CD8-positive, alpha-beta memory T cell (primary cell): ENCODE measurements around the gene CACNB3. TPM values are rescaled to one million over a fixed set of nuclear protein-coding genes. Genes with fewer than 3 reads are reported as not detected.

Source experiments
- CTCF ChIA-PET: fragments of 350-600 bp; sonication (Branson Sonifier 250); formaldehyde crosslinking; loops from one replicate; lab custom pipeline; 2021; ENCODE audit warnings: antibody characterized with exemption; lab: Charles Lee
- POLR2A ChIA-PET: fragments of 350-600 bp; sonication (Branson Sonifier 250); formaldehyde crosslinking; loops from one replicate; lab custom pipeline; 2021; ENCODE audit warnings: antibody characterized with exemption; lab: Charles Lee
- DNase-seq, 5 donors: peaks; one replicate each; pipeline versions ENCODE4 v3.0.0 to v3.0.0-alpha.2; 2020 to 2022; ENCODE audit warnings: mixed read lengths in 1 of 5
- H3K27ac ChIP-seq: one replicate; pipeline ENCODE4 v1.7.0; 2013; ENCODE audit warnings: low read depth, mild to moderate bottlenecking, low read length, moderate library complexity
- H3K27me3 ChIP-seq: 2 replicates; pipeline ENCODE4 v1.7.0; 2013; ENCODE audit warnings: low read length, mild to moderate bottlenecking; ENCODE audit not compliant: insufficient read depth, poor library complexity, severe bottlenecking
- H3K36me3 ChIP-seq: 2 replicates; pipeline ENCODE4 v1.7.0; 2013; ENCODE audit warnings: mild to moderate bottlenecking, low read length, moderate library complexity; ENCODE audit not compliant: insufficient read depth
- H3K4me1 ChIP-seq: 2 replicates; pipeline ENCODE4 v1.7.0; 2013; ENCODE audit warnings: mild to moderate bottlenecking, low read length, moderate library complexity; ENCODE audit not compliant: insufficient read depth
- H3K4me3 ChIP-seq: 2 replicates; pipeline ENCODE4 v1.7.0; 2013; ENCODE audit warnings: mild to moderate bottlenecking, low read length
- H3K9me3 ChIP-seq: 2 replicates; pipeline ENCODE4 v1.7.0; 2013; ENCODE audit warnings: mild to moderate bottlenecking, low read length
- H3K27ac Mint-ChIP-seq, 8 donors: one replicate each; pipeline ENCODE4 v1.8.0; 2020 to 2021; ENCODE audit warnings: mixed read lengths in 8 of 8, mild to moderate bottlenecking in 6 of 8, inconsistent platforms in 3 of 8, moderate library complexity in 3 of 8
- H3K27me3 Mint-ChIP-seq, 2 donors: one replicate each; pipeline ENCODE4 v1.8.0; 2020 to 2021; ENCODE audit warnings: mixed read lengths in 2 of 2, mild to moderate bottlenecking in 1 of 2, moderate library complexity in 1 of 2
- H3K36me3 Mint-ChIP-seq, 3 donors: one replicate each; pipeline ENCODE4 v1.8.0; 2020 to 2021; ENCODE audit warnings: mixed read lengths in 3 of 3, inconsistent platforms in 1 of 3, mild to moderate bottlenecking in 1 of 3
- H3K4me1 Mint-ChIP-seq, 3 donors: one replicate each; pipeline ENCODE4 v1.8.0; 2020 to 2021; ENCODE audit warnings: mixed read lengths in 3 of 3, inconsistent platforms in 1 of 3, mild to moderate bottlenecking in 1 of 3
- H3K4me3 Mint-ChIP-seq, 7 donors: one replicate each; pipeline ENCODE4 v1.8.0; 2020 to 2021; ENCODE audit warnings: mixed read lengths in 7 of 7, mild to moderate bottlenecking in 6 of 7, moderate library complexity in 4 of 7, inconsistent platforms in 2 of 7
- H3K9me3 Mint-ChIP-seq, 5 donors: one replicate each; pipeline ENCODE4 v1.8.0; 2020 to 2022; ENCODE audit warnings: mixed read lengths in 5 of 5, mild to moderate bottlenecking in 3 of 5, moderate library complexity in 2 of 5, inconsistent platforms in 1 of 5
- polyA plus RNA-seq: library from polyadenylated mRNA; unstranded; fragments of 300-500 nt; fragmentation: Illumina TruSeq; gene quantifications from one replicate; pipeline ENCODE4 v1.2.3, GENCODE V29; 2021
- total RNA-seq, 2 experiments: library from RNA; stranded (reverse); gene quantifications; one replicate each; pipeline ENCODE4 v1.2.3, GENCODE V29; 2021

The CACNB3 gene
- total and polyA plus RNA-seq, 3 experiments from 2014 or later: 3.2 to 6.6 (median 6.3) TPM

DNA sequence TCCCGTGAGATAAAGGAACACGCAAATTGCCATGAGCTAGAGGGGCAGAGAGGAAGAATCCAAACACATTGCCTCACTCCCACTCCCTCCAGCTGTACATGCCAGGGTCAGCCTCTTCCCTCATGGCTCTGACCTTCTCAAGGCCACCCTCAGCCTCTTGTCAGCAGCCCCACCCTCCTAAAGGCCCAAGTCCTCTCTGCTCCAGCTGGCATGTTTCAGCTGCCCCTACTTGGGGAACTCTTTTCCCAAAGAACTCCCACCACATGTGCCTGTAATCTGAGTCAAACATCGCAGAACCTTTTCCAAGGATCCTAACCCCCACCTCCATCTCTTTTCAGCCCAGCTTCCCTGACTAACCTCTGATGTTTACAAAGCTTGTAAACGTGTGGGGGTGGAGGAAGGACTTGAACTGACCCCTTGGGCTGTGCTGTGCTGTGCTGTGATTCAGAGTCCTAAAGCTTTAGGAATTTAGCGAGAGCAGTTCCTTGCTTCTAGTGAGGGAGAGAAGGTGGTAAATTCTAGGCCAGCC, 7.3 kb upstream of the CACNB3 start:
- peaks cover 0 to 2% (median 0%) of the 10 kb centered on the region in 3 donors for H3K36me3 Mint-ChIP-seq
- no peaks in the 10 kb centered on the region for H3K36me3 ChIP-seq
- H3K4me3 ChIP-seq: no peak overlapping the region
- DNase-seq: no peak
- peak overlapping the region in 1 of 7 donors; percentile 31 for H3K4me3 Mint-ChIP-seq
- ChIA-PET CTCF (interaction anchor here (0.8 to 1.1 kb wide), 3 partner anchors 9 to 177 kb away, joined by 3 read pairs; no protein-coding TSS in a partner anchor), POLR2A (no interaction called here)
- H3K27me3 Mint-ChIP-seq: no peaks in the 10 kb centered on the region
- no peaks in the 10 kb centered on the region for H3K27me3 ChIP-seq
- peak overlapping the region in 3 of 8 donors; percentile 19 to 70 (median 28) for H3K27ac Mint-ChIP-seq
- H3K4me1 ChIP-seq: peaks cover 12% of the 10 kb centered on the region
- no peaks in the 10 kb centered on the region for H3K9me3 Mint-ChIP-seq
- no peaks in the 10 kb centered on the region for H3K9me3 ChIP-seq
- no peak overlapping the region for H3K27ac ChIP-seq
- peaks cover 12 to 17% (median 14%) of the 10 kb centered on the region in 3 donors for H3K4me1 Mint-ChIP-seq

DNA sequence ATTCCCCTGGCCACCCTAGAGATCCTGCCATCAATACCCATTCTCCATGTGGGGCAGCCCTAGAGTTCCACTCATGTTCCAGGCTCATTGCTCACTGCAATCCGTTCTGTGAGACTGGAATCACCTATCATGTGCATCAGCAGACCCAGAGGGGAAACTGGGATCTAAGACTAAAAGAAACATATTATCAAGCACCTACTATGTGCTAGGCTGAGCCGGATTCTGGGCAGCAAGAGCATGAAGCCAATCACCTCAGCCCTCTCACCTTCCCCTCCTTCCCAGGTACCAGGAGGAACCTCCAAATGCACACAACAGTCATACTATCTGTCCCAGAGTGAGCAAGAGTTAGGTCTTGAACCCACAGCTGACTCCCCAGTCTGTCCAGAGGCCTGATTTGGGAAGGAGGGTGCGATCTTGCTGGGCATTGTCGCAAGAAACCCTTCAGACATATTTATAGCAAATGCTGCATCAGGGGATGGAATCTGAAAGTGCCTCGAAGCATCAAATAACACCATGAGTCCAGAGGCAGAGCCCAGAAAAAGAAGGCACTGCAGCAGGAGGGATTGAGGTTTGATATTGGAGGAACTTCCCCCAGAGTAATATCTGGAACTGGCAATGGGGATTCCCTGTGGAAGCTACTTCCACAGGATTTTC, 6.7 kb upstream of the CACNB3 start:
- Histone ChIP-seq H3K27ac (no peak overlapping the region), H3K4me1 (peaks cover 14% of the 10 kb centered on the region), H3K4me3 (no peak overlapping the region), H3K27me3 (no peaks in the 10 kb centered on the region), H3K36me3 (no peaks in the 10 kb centered on the region), H3K9me3 (no peaks in the 10 kb centered on the region)
- Mint-ChIP-seq H3K4me3 (peak overlapping the region in 3 of 7 donors; percentile 9 to 84 (median 22)), H3K27me3 (peaks cover 0 to 2% of the 10 kb centered on the region in 2 donors), H3K27ac (peak overlapping the region in 5 of 8 donors; percentile 19 to 76 (median 51)), H3K4me1 (peaks cover 18 to 23% (median 20%) of the 10 kb centered on the region in 3 donors), H3K9me3 (no peaks in the 10 kb centered on the region), H3K36me3 (peaks cover 0 to 2% (median 0%) of the 10 kb centered on the region in 3 donors)
- ChIA-PET CTCF (interaction anchor here (0.8 to 1.1 kb wide), 2 partner anchors 41 to 176 kb away, joined by 3 read pairs; no protein-coding TSS in a partner anchor), POLR2A (no interaction called here)
- DNase-seq: no peak

DNA sequence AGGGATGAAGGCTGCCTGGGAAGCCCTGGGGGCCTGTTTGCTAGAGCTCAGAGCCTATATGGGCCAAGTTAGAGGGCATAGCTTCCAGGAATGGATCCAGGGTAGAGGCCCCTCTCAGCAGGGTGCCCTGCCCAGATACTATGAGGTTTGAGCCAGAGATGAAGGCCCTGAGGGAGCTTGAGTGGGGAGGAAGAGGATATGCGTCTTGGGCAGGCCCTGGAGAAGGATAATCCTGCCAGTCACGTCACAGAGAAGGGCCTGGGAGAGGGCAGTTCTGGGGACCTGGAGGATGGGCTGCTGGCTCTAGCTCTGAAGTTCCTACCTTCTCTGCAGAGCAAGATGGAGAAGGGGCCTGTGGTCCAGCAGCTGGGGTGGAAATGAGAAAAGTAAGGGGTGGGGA, 5.9 kb upstream of the CACNB3 start:
- Histone ChIP-seq H3K27me3 (no peaks in the 10 kb centered on the region), H3K36me3 (no peaks in the 10 kb centered on the region), H3K27ac (no peak overlapping the region), H3K9me3 (no peaks in the 10 kb centered on the region), H3K4me3 (no peak overlapping the region), H3K4me1 (peaks cover 16% of the 10 kb centered on the region)
- ChIA-PET POLR2A (no interaction called here), CTCF (interaction anchor here (0.9 to 1.1 kb wide), 2 partner anchors 17 to 59 kb away, joined by 3 read pairs; no protein-coding TSS in a partner anchor)
- no peak for DNase-seq
- no peaks in the 10 kb centered on the region for H3K9me3 Mint-ChIP-seq
- peak overlapping the region in 6 of 7 donors; percentile 24 to 86 (median 58) for H3K4me3 Mint-ChIP-seq
- peaks cover 0 to 5% of the 10 kb centered on the region in 2 donors for H3K27me3 Mint-ChIP-seq
- peaks cover 23 to 29% (median 28%) of the 10 kb centered on the region in 3 donors for H3K4me1 Mint-ChIP-seq
- H3K36me3 Mint-ChIP-seq: peaks cover 0 to 2% (median 0%) of the 10 kb centered on the region in 3 donors
- H3K27ac Mint-ChIP-seq: peak overlapping the region in 4 of 8 donors; percentile 5 to 73 (median 35)

DNA sequence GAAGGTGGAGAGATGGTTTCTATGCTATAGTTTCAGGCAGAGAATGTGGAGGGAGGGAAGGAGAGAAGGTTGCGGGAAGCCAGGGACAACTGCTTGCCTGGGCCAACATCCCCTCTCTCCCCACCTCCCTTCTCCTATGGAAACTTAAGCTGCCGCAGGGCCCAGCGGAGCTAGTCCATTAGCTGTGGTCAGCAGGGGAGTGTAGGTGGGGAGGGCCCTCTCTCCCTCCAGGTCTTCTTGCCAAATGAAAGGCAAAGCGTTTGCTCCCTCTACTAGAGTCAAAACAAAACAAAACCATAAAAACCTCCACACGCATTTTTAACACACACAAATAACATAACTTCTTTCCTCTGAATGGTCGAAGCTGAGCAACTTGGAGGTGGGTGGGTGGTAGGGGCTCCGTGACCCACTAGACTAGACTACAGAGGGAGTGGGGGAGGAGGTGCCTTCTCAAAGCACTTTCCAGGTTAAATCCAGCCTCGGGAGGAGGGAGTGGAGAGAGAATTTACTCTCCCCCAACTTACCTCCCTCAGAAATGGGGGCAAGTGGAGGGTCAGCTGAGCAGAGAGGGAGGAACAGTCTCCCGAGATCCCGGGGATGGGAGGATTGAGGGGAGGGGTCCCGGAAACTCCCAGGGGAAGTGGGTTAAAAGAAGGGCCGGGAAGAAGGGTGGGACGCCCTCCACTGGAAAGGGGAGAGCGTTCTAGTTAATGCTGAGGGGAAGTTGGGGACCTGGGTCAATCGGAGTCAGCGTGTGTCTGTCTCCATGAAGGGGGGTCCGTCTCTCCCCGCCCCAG, 4.6 kb upstream of the CACNB3 start:
- Histone ChIP-seq H3K27ac (peak overlapping the region; percentile 48), H3K27me3 (no peaks in the 10 kb centered on the region), H3K9me3 (no peaks in the 10 kb centered on the region), H3K4me1 (peaks cover 22% of the 10 kb centered on the region), H3K4me3 (peak overlapping the region; percentile 84), H3K36me3 (no peaks in the 10 kb centered on the region)
- Mint-ChIP-seq H3K27ac (peak overlapping the region; percentile 30 to 89 (median 68)), H3K4me3 (peak overlapping the region; percentile 89 to 98 (median 94)), H3K27me3 (peaks cover 0 to 5% of the 10 kb centered on the region in 2 donors), H3K9me3 (no peaks in the 10 kb centered on the region), H3K4me1 (peaks cover 25 to 39% (median 33%) of the 10 kb centered on the region in 3 donors), H3K36me3 (peaks cover 0 to 2% (median 0%) of the 10 kb centered on the region in 3 donors)
- CTCF ChIA-PET: interaction anchor here (0.6 to 3.3 kb wide), 15 partner anchors 9 to 104 kb away, joined by 3 to 33 read pairs (median 6); partner anchors contain the start of genes DDX23 and RND1
- POLR2A ChIA-PET: interaction anchor here (0.7 kb wide), 1 partner anchor 1069 kb away, joined by 3 read pairs; no protein-coding TSS in a partner anchor
- DNase-seq: no peak

DNA sequence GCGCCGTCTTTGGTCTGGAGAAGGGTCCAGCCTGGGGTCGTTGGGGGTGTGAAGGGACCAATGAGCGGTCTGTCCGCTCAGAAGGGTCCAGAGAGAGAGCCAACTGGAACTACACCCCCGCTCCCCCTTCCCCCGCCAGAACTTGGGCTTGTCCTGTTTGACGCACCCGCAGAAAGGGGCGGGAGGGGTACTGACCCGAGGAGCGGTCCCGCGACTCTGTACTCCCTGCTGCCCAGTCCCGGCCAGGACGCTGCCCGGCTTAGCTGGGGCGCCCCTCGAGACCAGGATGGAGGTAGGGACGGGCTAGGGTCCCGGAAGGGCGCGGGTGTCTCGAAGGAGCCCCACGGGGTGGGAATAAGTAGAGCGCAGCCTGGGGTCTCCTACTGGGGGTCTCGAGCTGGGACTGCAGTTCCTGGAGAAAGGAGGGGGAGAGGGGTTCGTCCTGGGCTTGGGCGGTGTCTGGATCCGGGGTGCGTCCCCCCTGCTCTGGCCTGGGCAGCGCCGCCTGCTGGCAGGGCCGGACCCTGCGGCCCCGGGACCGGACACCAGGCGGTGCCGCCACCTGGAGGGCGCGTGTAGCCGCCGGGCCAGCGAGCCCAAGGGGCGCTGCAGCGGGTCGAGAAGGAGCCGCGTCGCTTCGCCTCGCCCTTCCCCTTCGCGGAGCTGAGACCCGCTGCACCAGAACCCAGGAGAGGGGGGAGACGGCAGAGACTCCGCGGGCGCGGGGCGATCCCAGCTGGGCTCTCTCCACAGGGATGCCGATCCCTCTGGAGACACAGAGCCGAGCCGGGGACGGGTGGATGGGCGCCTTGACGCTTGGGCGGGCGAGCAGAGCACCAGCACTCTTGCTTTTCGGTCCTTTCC, 3.8 kb upstream of the CACNB3 start:
- Histone ChIP-seq H3K27ac (peak overlapping the region; percentile 67), H3K9me3 (no peaks in the 10 kb centered on the region), H3K36me3 (no peaks in the 10 kb centered on the region), H3K4me1 (peaks cover 26% of the 10 kb centered on the region), H3K4me3 (peak overlapping the region; percentile 84), H3K27me3 (no peaks in the 10 kb centered on the region)
- H3K27me3 Mint-ChIP-seq: peaks cover 0 to 5% of the 10 kb centered on the region in 2 donors
- peaks cover 29 to 46% (median 39%) of the 10 kb centered on the region in 3 donors for H3K4me1 Mint-ChIP-seq
- H3K4me3 Mint-ChIP-seq: peak overlapping the region; percentile 89 to 98 (median 94)
- CTCF ChIA-PET: interaction anchor here (0.6 to 3.3 kb wide), 24 partner anchors 9 to 1219 kb away, joined by 3 to 33 read pairs (median 4); partner anchors contain the start of genes DDX23, KANSL2 and RND1
- peak; percentile 60 to 81 (median 69) for DNase-seq
- H3K9me3 Mint-ChIP-seq: no peaks in the 10 kb centered on the region
- POLR2A ChIA-PET: interaction anchor here (0.6 to 1.1 kb wide), 4 partner anchors 37 to 50 kb away, joined by 3 to 9 read pairs (median 4); partner anchors contain the start of gene DDX23
- H3K36me3 Mint-ChIP-seq: peaks cover 0 to 2% (median 0%) of the 10 kb centered on the region in 3 donors
- peak overlapping the region; percentile 30 to 96 (median 66) for H3K27ac Mint-ChIP-seq

DNA sequence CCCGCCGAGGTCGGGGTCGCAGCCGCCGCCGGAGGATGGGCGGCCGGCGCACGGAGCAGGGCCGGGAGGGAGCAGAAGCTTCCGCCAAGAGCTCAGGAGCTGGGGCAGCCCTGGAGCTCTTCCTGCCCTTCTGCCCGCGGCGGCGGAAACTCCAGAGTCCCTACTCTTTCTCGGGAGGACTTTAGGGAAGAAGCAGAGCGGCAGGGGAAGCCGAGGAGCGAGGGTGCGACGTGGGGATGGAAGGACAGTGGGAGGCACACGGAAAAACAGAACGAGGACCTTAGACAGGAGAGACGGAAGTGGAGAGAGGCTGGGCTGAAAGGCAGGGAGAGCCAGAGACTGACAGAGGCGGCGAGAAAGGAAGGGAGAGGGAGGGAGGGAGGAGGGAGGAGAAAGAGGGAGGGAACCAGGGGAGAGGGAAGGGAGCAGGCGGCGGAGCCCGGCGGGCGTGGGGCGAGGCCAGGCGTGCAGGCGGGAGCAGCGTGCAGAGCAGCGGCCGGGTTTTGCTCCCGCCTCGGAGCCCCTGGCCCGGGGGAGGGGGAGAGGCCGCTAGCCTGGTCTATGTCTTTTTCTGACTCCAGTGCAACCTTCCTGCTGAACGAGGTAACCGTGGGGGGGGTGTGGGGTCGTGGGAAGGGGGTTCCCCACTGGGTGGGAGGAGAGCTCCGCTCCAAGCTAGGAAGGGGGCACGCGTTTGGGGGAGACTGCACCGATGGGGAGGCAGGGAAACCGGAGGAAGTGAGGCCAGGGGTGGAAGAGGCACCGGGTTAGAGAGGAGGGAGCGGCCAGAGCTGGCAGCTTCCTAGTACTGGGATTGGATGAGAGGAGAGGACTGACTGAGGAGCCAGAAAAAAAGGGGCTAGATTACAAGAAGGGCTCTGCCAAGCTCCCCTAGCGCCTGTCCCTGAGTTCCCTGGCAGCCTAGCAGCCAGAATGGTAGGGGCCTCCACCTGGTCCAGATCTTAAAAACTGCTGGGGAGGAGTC, 2.9 kb upstream of the CACNB3 start:
- peak in 3 of 5 donors; percentile 12 to 33 (median 16) for DNase-seq
- H3K9me3 ChIP-seq: no peaks in the 10 kb centered on the region
- ChIA-PET CTCF (interaction anchor here (0.6 to 3.3 kb wide), 27 partner anchors 8 to 1220 kb away, joined by 3 to 33 read pairs (median 4); partner anchors contain the start of genes DDX23, KANSL2, RND1 and WNT1), POLR2A (interaction anchor here (0.6 to 1.1 kb wide), 3 partner anchors 36 to 50 kb away, joined by 3 to 5 read pairs (median 4); partner anchors contain the start of gene DDX23)
- peaks cover 26% of the 10 kb centered on the region for H3K4me1 ChIP-seq
- peak overlapping the region; percentile 84 for H3K4me3 ChIP-seq
- no peaks in the 10 kb centered on the region for H3K27me3 ChIP-seq
- Mint-ChIP-seq H3K27ac (peak overlapping the region; percentile 8 to 96 (median 85)), H3K9me3 (no peaks in the 10 kb centered on the region), H3K4me3 (peak overlapping the region; percentile 89 to 98 (median 94)), H3K4me1 (peaks cover 30 to 46% (median 39%) of the 10 kb centered on the region in 3 donors), H3K36me3 (peaks cover 0 to 2% (median 0%) of the 10 kb centered on the region in 3 donors), H3K27me3 (peaks cover 0 to 5% of the 10 kb centered on the region in 2 donors)
- H3K27ac ChIP-seq: peak overlapping the region; percentile 67
- H3K36me3 ChIP-seq: no peaks in the 10 kb centered on the region
